OCI-LY3 (cell line): ENCODE data around the gene CEBPE.

ENCODE experiments used
- H2AFZ ChIP-seq: fragments of 200-600, 300-600 bp; shearing (Covaris generic); 2 replicates; pipeline ENCODE4 v1.6.0; 2014; ENCODE audit warnings: antibody characterized with exemption, low read depth, low read length
- H3K27ac ChIP-seq: fragments of 200-600, 300-600 bp; sonication (generic); 2 replicates; pipeline ENCODE4 v1.5.1; 2014; ENCODE audit warnings: mild to moderate bottlenecking, low read length, moderate library complexity, mixed read lengths
- H3K27me3 ChIP-seq: fragments of 200-600, 300-600 bp; sonication (generic); 2 replicates; pipeline ENCODE4 v1.6.1; 2014; ENCODE audit warnings: low read depth, low read length, mixed read lengths
- H3K36me3 ChIP-seq: fragments of 200-600, 300-600 bp; sonication (generic); replicated peaks from 2 replicates; pipeline ENCODE3; 2014; ENCODE audit warnings: low read depth, low read length, mixed read lengths
- H3K4me1 ChIP-seq: fragments of 300-600, 200-600 bp; sonication (generic); 2 replicates; pipeline ENCODE4 v1.6.1; 2014; ENCODE audit warnings: low read length, mixed read lengths
- H3K4me2 ChIP-seq: fragments of 200-600, 300-600 bp; sonication (generic); 2 replicates; pipeline ENCODE4 v1.6.1; 2014; ENCODE audit warnings: low read length, mixed read lengths
- H3K4me3 ChIP-seq: fragments of 300-600, 200-600 bp; sonication (generic); 2 replicates; pipeline ENCODE4 v1.5.1; 2014; ENCODE audit warnings: antibody characterized with exemption, mild to moderate bottlenecking, low read length, moderate library complexity
- H3K79me2 ChIP-seq: fragments of 300-600, 200-600 bp; shearing (Covaris generic); 2 replicates; pipeline ENCODE4 v1.6.1; 2014; ENCODE audit warnings: mild to moderate bottlenecking, low read length, mixed read lengths
- H3K9ac ChIP-seq: fragments of 300-600, 200-600 bp; shearing (Covaris generic); 2 replicates; pipeline ENCODE4 v1.6.0; 2014; ENCODE audit warnings: mild to moderate bottlenecking, low read length, moderate library complexity
- H3K9me3 ChIP-seq: fragments of 200-600, 300-600 bp; shearing (Covaris generic); 2 replicates; pipeline ENCODE4 v1.6.1; 2014; ENCODE audit warnings: low read length, mixed read lengths; ENCODE audit not compliant: insufficient read depth
- H4K20me1 ChIP-seq: fragments of 200-600, 300-600 bp; sonication (generic); 2 replicates; pipeline ENCODE4 v1.6.1; 2016; ENCODE audit warnings: low read length, mixed read lengths; ENCODE audit not compliant: insufficient read depth
- EZH2phosphoT487 ChIP-seq: fragments of 200-600 bp; shearing (Covaris generic); IDR thresholded peaks from 2 replicates; pipeline ENCODE4 v1.6.1; 2018; ENCODE audit warnings: antibody characterized with exemption, mixed run types, low read depth
- TF ChIP-seq, protein P1 (sequence below): fragments of 200-600, 300-600 bp; sonication (generic); IDR thresholded peaks from 2 replicates; pipeline ENCODE4 v1.5.1; 2014; ENCODE audit warnings: antibody characterized with exemption, low read length, low read depth

The CEBPE gene

DNA sequence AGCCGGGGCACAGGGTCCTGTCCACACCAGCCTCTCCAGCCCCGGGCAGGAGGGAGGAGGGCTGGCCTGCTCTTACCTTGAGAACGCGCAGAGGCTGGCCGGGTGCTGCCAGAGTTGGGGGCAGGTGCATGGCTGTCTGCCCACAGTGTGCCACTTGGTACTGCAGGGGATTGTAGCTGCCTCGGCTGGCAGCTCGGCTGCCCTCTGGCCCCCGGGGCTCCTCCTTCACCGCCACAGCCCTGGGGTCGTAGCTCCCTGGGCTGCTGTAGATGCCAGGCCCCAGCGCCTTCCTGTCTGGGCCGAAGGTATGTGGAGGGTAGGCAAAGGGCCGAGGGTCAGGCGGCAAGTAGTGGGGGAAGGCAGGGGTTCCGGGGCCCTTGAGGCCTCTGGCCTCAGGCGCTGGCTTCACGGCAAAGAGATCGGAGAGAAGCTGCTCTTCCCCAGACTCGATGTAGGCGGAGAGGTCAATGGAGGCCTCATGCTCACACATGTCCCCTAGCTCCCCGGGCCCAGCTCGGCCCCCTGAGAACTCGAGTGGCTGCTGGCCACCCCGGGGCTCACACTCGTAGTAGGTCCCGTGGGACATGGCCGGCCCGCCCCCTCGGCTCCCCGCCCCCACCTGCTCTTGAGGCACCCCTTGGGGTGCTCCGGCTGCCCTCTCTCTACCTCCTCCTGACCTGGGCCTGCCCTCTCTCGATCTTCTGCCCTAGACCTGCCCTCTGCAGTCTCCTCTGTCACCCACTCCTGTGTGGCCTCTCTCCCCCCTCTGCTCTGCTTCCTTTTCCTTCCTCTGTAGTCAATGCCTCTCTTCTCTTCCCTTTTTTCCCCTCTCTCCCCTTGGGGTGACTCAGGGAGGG lies at the start of gene CEBPE:
Gene CEBPE, minus strand, starts transcription at position 750 of the 857 bp plus-strand sequence. Its CDS starts 164 bp downstream, at position 586.
- H3K27ac ChIP-seq, result 0 out of 2 replicates have a peak within 1 kb of the TSS, but pooled peaks have one; percentile 15
- H3K27me3 ChIP-seq, result peaks cover 25% of the 10 kb centered on the region
- H3K36me3 ChIP-seq, result no peaks in the 10 kb centered on the region
- no peaks in the 10 kb centered on the region for H4K20me1 ChIP-seq
- peak within 1 kb of the TSS; percentile 99 for H2AFZ ChIP-seq
- peak within 1 kb of the TSS; percentile 87 for H3K4me2 ChIP-seq
- H3K9me3 ChIP-seq, result no peaks in the 10 kb centered on the region
- H3K79me2 ChIP-seq, result no peaks in the 10 kb centered on the region
- H3K9ac ChIP-seq, result 0 out of 2 replicates have a peak within 1 kb of the TSS, but pooled peaks have one; percentile 25
- H3K4me3 ChIP-seq, result peak within 1 kb of the TSS; percentile 65; the same call in 1 of the 2 replicates
- no peak for TF ChIP-seq EZH2phosphoT487
- TF ChIP-seq, protein P1, sequence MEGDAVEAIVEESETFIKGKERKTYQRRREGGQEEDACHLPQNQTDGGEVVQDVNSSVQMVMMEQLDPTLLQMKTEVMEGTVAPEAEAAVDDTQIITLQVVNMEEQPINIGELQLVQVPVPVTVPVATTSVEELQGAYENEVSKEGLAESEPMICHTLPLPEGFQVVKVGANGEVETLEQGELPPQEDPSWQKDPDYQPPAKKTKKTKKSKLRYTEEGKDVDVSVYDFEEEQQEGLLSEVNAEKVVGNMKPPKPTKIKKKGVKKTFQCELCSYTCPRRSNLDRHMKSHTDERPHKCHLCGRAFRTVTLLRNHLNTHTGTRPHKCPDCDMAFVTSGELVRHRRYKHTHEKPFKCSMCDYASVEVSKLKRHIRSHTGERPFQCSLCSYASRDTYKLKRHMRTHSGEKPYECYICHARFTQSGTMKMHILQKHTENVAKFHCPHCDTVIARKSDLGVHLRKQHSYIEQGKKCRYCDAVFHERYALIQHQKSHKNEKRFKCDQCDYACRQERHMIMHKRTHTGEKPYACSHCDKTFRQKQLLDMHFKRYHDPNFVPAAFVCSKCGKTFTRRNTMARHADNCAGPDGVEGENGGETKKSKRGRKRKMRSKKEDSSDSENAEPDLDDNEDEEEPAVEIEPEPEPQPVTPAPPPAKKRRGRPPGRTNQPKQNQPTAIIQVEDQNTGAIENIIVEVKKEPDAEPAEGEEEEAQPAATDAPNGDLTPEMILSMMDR, result no peak
- peaks cover 29% of the 10 kb centered on the region for H3K4me1 ChIP-seq

DNA sequence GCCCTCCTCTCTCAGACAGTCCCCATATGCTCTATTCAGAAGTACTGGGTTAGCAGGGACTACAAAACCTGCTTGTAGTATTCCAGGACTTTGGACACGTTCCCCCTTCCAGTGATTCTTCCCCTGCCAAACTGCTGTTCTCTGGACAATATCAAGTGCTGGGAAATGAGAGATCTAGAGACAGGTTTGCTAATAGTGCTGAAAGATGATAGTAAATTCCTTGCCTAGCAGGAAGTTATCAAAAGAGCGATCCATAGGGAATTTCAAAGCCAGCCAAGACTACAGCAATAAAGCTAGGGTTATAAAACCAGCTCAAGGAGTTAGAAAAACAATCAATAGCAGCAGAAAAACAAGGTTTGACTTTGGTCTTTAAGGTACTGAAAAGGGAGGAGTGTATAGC lies 49.2 kb upstream of the CEBPE start:
- Histone ChIP-seq H3K4me3 (no peak overlapping the region), H3K9me3 (no peaks in the 10 kb centered on the region), H3K27me3 (peaks cover 18% of the 10 kb centered on the region), H2AFZ (no peak overlapping the region), H4K20me1 (no peaks in the 10 kb centered on the region), H3K9ac (no peak overlapping the region), H3K4me2 (no peak overlapping the region), H3K4me1 (peaks cover 9% of the 10 kb centered on the region), H3K27ac (no peak overlapping the region), H3K79me2 (no peaks in the 10 kb centered on the region), H3K36me3 (no peaks in the 10 kb centered on the region)
- TF ChIP-seq, protein P1, result no peak
- TF ChIP-seq EZH2phosphoT487, result no peak

DNA sequence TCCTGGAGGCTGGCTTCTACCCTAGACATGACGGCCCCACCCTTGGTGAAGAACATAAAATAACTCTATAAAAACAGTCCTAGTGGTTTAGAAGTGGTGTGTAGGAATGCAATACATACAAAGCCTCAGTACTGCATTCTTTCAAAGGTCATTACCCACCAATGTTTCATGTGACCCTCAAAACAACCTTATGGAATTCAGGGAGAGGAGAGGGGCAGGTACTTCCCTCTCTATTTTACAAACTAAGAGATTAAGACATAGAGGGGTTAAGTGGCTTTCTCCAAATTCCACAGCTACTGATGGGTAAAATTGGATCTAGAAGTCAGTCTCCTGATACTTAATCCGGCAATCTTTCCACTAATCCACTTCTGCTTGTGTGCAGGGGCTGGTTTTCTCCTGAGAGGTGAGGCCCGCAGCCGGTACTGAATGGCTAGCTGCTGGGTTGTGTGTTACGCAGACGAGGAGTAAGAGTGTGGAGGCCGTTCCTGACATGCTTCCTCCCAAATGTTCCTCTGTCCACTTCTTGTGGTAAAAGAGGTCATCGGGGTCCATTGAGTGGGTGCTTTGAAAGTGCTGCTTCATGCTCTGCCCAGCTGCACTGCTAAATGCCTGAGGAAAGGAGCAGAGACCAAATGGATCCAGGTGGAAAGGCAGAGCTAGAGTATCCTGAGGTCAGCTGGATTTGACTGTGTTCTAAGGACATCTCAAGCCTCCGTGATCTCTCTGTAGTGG lies 48.2 kb upstream of the CEBPE start:
- Histone ChIP-seq H3K4me1 (no peaks in the 10 kb centered on the region), H3K9ac (no peak overlapping the region), H3K9me3 (no peaks in the 10 kb centered on the region), H3K27me3 (peaks cover 18% of the 10 kb centered on the region), H3K4me2 (no peak overlapping the region), H3K4me3 (no peak overlapping the region), H3K36me3 (no peaks in the 10 kb centered on the region), H4K20me1 (no peaks in the 10 kb centered on the region), H3K79me2 (no peaks in the 10 kb centered on the region), H2AFZ (no peak overlapping the region), H3K27ac (no peak overlapping the region)
- TF ChIP-seq, protein P1, result no peak
- no peak for TF ChIP-seq EZH2phosphoT487

DNA sequence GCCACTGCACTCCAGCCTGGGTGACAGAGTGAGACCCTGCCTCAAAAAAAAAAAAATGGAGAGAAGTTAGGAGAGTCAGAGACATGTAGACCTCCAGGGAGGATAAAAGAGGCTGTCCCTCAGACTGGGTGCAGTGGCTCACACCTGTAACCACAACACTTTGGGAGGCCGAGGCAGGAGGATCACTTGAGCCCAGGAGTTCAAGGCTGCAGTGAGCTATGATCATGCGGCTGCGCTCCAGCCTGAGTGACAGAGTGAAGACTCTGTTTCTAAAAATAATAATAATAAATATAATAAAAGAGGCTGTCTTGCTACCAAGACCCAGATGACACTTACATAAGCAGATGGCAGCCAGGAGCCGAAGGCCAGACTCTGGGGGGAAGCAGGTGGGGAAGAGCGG lies 45.9 kb upstream of the CEBPE start:
- no peak overlapping the region for H3K9ac ChIP-seq

More for the DNA sequence above, 45.9 kb upstream of the CEBPE start:
- no peak for TF ChIP-seq EZH2phosphoT487
- TF ChIP-seq, protein P1, result no peak
- no peaks in the 10 kb centered on the region for H4K20me1 ChIP-seq
- H3K4me3 ChIP-seq, result no peak overlapping the region
- no peak overlapping the region for H3K27ac ChIP-seq
- peaks cover 19% of the 10 kb centered on the region for H3K27me3 ChIP-seq
- H3K4me1 ChIP-seq, result no peaks in the 10 kb centered on the region
- no peaks in the 10 kb centered on the region for H3K9me3 ChIP-seq
- no peaks in the 10 kb centered on the region for H3K79me2 ChIP-seq
- H2AFZ ChIP-seq, result no peak overlapping the region
- H3K4me2 ChIP-seq, result no peak overlapping the region
- no peaks in the 10 kb centered on the region for H3K36me3 ChIP-seq
